Gastrocnemius medialis (tissue), 4 donors: ENCODE results near the gene RALGPS2.

Experiments used
- POLR2A ChIP-seq, 2 donors: fragments of 450-650 bp; IDR thresholded peaks; one replicate each; pipeline ENCODE4 v1.6.1; 2017; ENCODE audit warnings: antibody characterized with exemption in 2 of 2, mild to moderate bottlenecking in 2 of 2, moderate library complexity in 2 of 2
- TF ChIP-seq, protein P1 (sequence below), 5 experiments: fragments of 450-650 bp in 3 of 5; fragments of 200-600 bp in 2 of 5; sonication (generic) in 2 of 5; IDR thresholded peaks in 4 of 5; conservative IDR thresholded peaks in 1 of 5; 1 replicate in 4 of 5; 2 replicates in 1 of 5; pipeline ENCODE4 v1.5.1; 2016 to 2019; ENCODE audit warnings: antibody characterized with exemption in 5 of 5, mild to moderate bottlenecking in 3 of 5, moderate library complexity in 3 of 5

DNA sequence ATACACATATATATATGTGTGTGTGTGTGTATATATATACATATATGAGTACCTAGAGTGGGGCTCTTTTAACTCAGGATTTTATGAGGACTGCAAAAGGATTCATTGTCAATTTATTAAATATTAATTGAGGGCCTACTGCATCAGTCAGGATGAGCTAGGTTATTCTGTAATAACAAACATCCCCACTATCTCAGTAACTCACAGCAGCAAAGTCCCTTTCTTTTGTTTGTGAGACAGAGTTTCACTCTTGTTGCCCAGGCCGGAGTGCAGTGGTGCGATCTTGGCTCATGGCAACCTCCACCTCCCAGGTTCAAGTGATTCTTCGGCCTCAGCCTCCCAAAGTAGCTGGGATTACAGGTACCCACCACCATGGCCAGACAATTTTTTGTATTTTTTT lies 236.8 kb downstream of the RALGPS2 start:
- TF ChIP-seq POLR2A (IDR thresholded peaks at IDR 0.05): no peak
- TF ChIP-seq, protein P1, sequence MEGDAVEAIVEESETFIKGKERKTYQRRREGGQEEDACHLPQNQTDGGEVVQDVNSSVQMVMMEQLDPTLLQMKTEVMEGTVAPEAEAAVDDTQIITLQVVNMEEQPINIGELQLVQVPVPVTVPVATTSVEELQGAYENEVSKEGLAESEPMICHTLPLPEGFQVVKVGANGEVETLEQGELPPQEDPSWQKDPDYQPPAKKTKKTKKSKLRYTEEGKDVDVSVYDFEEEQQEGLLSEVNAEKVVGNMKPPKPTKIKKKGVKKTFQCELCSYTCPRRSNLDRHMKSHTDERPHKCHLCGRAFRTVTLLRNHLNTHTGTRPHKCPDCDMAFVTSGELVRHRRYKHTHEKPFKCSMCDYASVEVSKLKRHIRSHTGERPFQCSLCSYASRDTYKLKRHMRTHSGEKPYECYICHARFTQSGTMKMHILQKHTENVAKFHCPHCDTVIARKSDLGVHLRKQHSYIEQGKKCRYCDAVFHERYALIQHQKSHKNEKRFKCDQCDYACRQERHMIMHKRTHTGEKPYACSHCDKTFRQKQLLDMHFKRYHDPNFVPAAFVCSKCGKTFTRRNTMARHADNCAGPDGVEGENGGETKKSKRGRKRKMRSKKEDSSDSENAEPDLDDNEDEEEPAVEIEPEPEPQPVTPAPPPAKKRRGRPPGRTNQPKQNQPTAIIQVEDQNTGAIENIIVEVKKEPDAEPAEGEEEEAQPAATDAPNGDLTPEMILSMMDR (IDR thresholded peaks at IDR 0.05 in 4 of 5, conservative IDR thresholded peaks at IDR 0.05 in 1 of 5): no peak
